ENCODE data around the gene ZNRF4. TPM values are rescaled to one million over a fixed set of nuclear protein-coding genes. Genes with fewer than 3 reads are reported as not detected.

Gene ZNRF4
- total and polyA plus RNA-seq, 9 of the 15 experiments (the other 6 are each of a cell fraction or from before 2014, with no cell fraction given), result not detected

GRCh38 chr19:5494773-5495172 lies 39.6 kb downstream of the ZNRF4 start:
- no peak overlapping the region for H2AFZ ChIP-seq (ENCODE audit: low read depth, low read length)
- no TSS peak for BruUV-seq (replicated peaks)
- FAIRE-seq (no peak), DNase-seq (ENCODE audit: extremely low read depth in 1 of 4, low spot score in 3 of 4) (no peak), ATAC-seq (no peak)
- CTCF ChIA-PET (ENCODE audit: low intra/inter-chr PET ratio), result interaction anchor here (0.6 kb wide), 1 partner anchor 123 kb away, joined by 4 read pairs; no protein-coding TSS in a partner anchor
- H3K4me2 ChIP-seq (ENCODE audit: insufficient read depth, low read length), result no peak overlapping the region
- no peaks in the 10 kb centered on the region for H3K9me1 ChIP-seq (ENCODE audit: control insufficient read depth, insufficient read depth, low read length)
- H3K79me2 ChIP-seq (ENCODE audit: control insufficient read depth, insufficient read depth, low read length), result no peaks in the 10 kb centered on the region
- under 1% methylated on average over 11 of the region's 11 CpGs for WGBS (ENCODE audit: insufficient coverage, low coverage, missing lambda C conversion rate)
- peaks cover 22 to 60% of the 10 kb centered on the region in 2 experiments for H3K27me3 ChIP-seq (ENCODE audit: control insufficient read depth in 2 of 2, insufficient read depth in 2 of 2, low read length in 2 of 2)
- POLR2A ChIA-PET, result interaction anchor here (0.6 kb wide), 1 partner anchor 190 kb away, joined by 4 read pairs; no protein-coding TSS in a partner anchor
- 0 out of 2 replicates have a peak, but pooled peaks cover 4% of the 10 kb centered on the region for H4K20me1 ChIP-seq (replicated peaks; ENCODE audit: control insufficient read depth, insufficient read depth, low read length)
- intact Hi-C loops (cut with micrococcal nuclease) (no loop called here), in situ Hi-C loops (cut with MboI) (no loop called here)
- TF ChIP-seq ZNF3 (CRISPR knock-in tag; IDR thresholded peaks at IDR 0.05) (no peak), ELK1 (CRISPR knock-in tag; IDR thresholded peaks at IDR 0.05) (no peak)
- H3K4me3 ChIP-seq, result no peak overlapping the region
- no peak overlapping the region for H3K9ac ChIP-seq (ENCODE audit: insufficient read depth in 1 of 2, low read depth in 2 of 2, low read length in 2 of 2)
- H3K9me3 ChIP-seq (replicated peaks; ENCODE audit: control insufficient read depth, insufficient read depth, low read depth, low read length), result no peaks in the 10 kb centered on the region
- H3K36me3 ChIP-seq (ENCODE audit: control insufficient read depth, insufficient read depth, low read length), result no peaks in the 10 kb centered on the region
- H3K27ac ChIP-seq (ENCODE audit: extremely low read depth, low read depth, low read length), result no peak overlapping the region
- H3K4me1 ChIP-seq (replicated peaks in 1 of 2; ENCODE audit: control insufficient read depth in 2 of 2, insufficient read depth in 2 of 2, low read length in 2 of 2), result peaks cover 0 to 4% of the 10 kb centered on the region in 2 experiments; a peak in 2 of 5 replicates

- TF ChIP-seq ZFP36 (IDR thresholded peaks at IDR 0.05; ENCODE audit: low read depth, low read length, partially characterized antibody) (peak; percentile 87), KDM2B (CRISPR knock-in tag; IDR thresholded peaks at IDR 0.05) (no peak)
- no peak for FAIRE-seq
- H3K4me2 ChIP-seq (ENCODE audit: insufficient read depth, low read length), result no peak overlapping the region
- no peaks in the 10 kb centered on the region; the same call in 1 of the 2 replicates for H3K9me3 ChIP-seq (replicated peaks; ENCODE audit: control insufficient read depth, insufficient read depth, low read depth, low read length)
- H3K79me2 ChIP-seq (ENCODE audit: control insufficient read depth, insufficient read depth, low read length), result no peaks in the 10 kb centered on the region
- in situ Hi-C loops (cut with MboI), result no loop called here
- H3K4me3 ChIP-seq, result no peak overlapping the region
- H3K36me3 ChIP-seq (ENCODE audit: control insufficient read depth, insufficient read depth, low read length), result no peaks in the 10 kb centered on the region
- WGBS (ENCODE audit: insufficient coverage, low coverage, missing lambda C conversion rate), result 6% methylated on average over 5 of the region's 5 CpGs
- no TSS peak for BruUV-seq (replicated peaks)
- H3K9me1 ChIP-seq (ENCODE audit: control insufficient read depth, insufficient read depth, low read length), result no peaks in the 10 kb centered on the region
- H2AFZ ChIP-seq (ENCODE audit: low read depth, low read length), result no peak overlapping the region
- CTCF ChIA-PET (ENCODE audit: low intra/inter-chr PET ratio), result interaction anchor here (0.6 kb wide), 1 partner anchor 13 kb away, joined by 4 read pairs; no protein-coding TSS in a partner anchor
- POLR2A ChIA-PET, result no interaction called here
- ATAC-seq, result no peak
- no peak overlapping the region for H3K9ac ChIP-seq (ENCODE audit: insufficient read depth in 1 of 2, low read depth in 2 of 2, low read length in 2 of 2)
- intact Hi-C loops (cut with micrococcal nuclease), result no loop called here
- H3K4me1 ChIP-seq (replicated peaks in 1 of 2; ENCODE audit: control insufficient read depth in 2 of 2, insufficient read depth in 2 of 2, low read length in 2 of 2), result peaks cover 0 to 4% of the 10 kb centered on the region in 2 experiments; a peak in 2 of 5 replicates
- peaks cover 20 to 51% of the 10 kb centered on the region in 2 experiments for H3K27me3 ChIP-seq (ENCODE audit: control insufficient read depth in 2 of 2, insufficient read depth in 2 of 2, low read length in 2 of 2)
- no peak overlapping the region for H3K27ac ChIP-seq (ENCODE audit: extremely low read depth, low read depth, low read length)
- H4K20me1 ChIP-seq (replicated peaks; ENCODE audit: control insufficient read depth, insufficient read depth, low read length), result 0 out of 2 replicates have a peak, but pooled peaks cover 4% of the 10 kb centered on the region
- no peak for DNase-seq (ENCODE audit: extremely low read depth in 1 of 4, low spot score in 3 of 4)
Measured at GRCh38 chr19:5495792-5496191, 40.6 kb downstream of the ZNRF4 start.
